HL-60 (cell line): ENCODE results near the gene FOXJ3.

Experiments
- DNase-seq, 2 experiments: peaks; one replicate each; pipeline ENCODE4 v3.0.0-alpha.2; 2010 to 2020; ENCODE audit warnings: low read depth in 1 of 2, low spot score in 1 of 2
- H3K27ac ChIP-seq: fragments of 250-450 bp; sonication (Bioruptor Pico); replicated peaks from 2 replicates; pipeline ENCODE4 v1.5.1; 2020; ENCODE audit warnings: mild to moderate bottlenecking, moderate library complexity
- H3K27me3 ChIP-seq: fragments of 250-450 bp; sonication (Bioruptor Pico); 2 replicates; pipeline ENCODE4 v1.5.1; 2021; ENCODE audit warnings: mild to moderate bottlenecking, moderate library complexity; ENCODE audit not compliant: insufficient read depth, poor library complexity, severe bottlenecking
- H3K4me3 ChIP-seq: replicated peaks from 2 replicates; pipeline ENCODE4 v1.5.1; 2011; ENCODE audit warnings: mild to moderate bottlenecking, control low read depth, low read length; ENCODE audit not compliant: insufficient read depth
- GABPA ChIP-seq: IDR thresholded peaks from 2 replicates; pipeline ENCODE4 v1.6.1; 2012; ENCODE audit warnings: low read depth
- POLR2AphosphoS5 ChIP-seq: IDR thresholded peaks from 2 replicates; pipeline ENCODE4 v1.6.1; 2012; ENCODE audit warnings: low read depth
- SPI1 ChIP-seq: IDR thresholded peaks from 2 replicates; pipeline ENCODE4 v1.6.1; 2012; ENCODE audit warnings: low read depth, mild to moderate bottlenecking, borderline replicate concordance
- TF ChIP-seq, protein P1 (sequence below): IDR thresholded peaks from 2 replicates; pipeline ENCODE4 v1.6.1; 2012; ENCODE audit warnings: low read depth; ENCODE audit not compliant: insufficient replicate concordance
- TF ChIP-seq, protein P2 (sequence below): IDR thresholded peaks from one replicate; pipeline ENCODE4 v1.5.1; 2011; ENCODE audit warnings: low read length, control low read depth, inconsistent platforms; ENCODE audit not compliant: insufficient read depth

FOXJ3 gene

DNA sequence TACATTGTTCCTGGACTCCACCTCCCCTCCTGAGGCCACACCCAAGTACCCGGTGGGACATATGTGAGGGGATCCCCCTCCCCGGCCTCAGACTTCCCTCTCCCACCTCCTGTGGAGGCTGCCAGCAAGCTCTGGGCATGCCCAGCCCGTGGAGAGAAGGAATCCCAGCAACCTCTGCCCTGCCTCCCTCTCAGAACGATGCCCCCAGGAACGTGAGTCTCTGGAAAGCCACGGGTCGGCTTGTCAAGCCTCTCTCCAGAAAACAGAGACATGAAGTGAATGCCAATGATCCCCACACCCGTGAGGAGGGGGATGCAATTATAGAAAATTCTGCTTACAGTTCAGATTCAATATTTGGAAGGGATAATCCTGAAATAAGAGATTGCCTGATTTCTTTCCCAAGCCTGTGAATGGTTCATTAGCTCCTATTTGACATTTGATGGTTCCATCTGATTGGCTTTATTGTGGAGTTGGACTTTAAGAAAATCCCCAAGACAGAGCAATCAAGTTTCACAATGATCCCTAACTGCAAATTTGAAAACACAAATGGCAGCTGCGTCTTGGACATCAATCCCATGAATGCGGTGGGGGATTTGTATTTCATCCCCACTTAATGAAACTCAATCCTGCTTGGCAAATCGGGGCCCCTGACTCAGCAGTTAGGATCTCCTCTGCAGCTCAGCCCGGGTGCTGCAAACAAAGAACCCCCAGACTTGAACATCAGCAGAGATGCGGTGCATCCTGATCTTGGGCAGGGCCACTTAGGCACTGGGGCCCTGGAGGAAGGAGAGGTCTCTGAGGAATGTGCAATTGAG lies 190.9 kb downstream of the FOXJ3 start:
- H3K27me3 ChIP-seq = no peaks in the 10 kb centered on the region

GRCh38 chr1:42142894-42143675 lies 191.9 kb downstream of the FOXJ3 start:
- H3K4me3 ChIP-seq = no peak overlapping the region
- TF ChIP-seq GABPA = no peak
- TF ChIP-seq, protein P1, sequence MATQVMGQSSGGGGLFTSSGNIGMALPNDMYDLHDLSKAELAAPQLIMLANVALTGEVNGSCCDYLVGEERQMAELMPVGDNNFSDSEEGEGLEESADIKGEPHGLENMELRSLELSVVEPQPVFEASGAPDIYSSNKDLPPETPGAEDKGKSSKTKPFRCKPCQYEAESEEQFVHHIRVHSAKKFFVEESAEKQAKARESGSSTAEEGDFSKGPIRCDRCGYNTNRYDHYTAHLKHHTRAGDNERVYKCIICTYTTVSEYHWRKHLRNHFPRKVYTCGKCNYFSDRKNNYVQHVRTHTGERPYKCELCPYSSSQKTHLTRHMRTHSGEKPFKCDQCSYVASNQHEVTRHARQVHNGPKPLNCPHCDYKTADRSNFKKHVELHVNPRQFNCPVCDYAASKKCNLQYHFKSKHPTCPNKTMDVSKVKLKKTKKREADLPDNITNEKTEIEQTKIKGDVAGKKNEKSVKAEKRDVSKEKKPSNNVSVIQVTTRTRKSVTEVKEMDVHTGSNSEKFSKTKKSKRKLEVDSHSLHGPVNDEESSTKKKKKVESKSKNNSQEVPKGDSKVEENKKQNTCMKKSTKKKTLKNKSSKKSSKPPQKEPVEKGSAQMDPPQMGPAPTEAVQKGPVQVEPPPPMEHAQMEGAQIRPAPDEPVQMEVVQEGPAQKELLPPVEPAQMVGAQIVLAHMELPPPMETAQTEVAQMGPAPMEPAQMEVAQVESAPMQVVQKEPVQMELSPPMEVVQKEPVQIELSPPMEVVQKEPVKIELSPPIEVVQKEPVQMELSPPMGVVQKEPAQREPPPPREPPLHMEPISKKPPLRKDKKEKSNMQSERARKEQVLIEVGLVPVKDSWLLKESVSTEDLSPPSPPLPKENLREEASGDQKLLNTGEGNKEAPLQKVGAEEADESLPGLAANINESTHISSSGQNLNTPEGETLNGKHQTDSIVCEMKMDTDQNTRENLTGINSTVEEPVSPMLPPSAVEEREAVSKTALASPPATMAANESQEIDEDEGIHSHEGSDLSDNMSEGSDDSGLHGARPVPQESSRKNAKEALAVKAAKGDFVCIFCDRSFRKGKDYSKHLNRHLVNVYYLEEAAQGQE = no peak
- TF ChIP-seq, protein P2, sequence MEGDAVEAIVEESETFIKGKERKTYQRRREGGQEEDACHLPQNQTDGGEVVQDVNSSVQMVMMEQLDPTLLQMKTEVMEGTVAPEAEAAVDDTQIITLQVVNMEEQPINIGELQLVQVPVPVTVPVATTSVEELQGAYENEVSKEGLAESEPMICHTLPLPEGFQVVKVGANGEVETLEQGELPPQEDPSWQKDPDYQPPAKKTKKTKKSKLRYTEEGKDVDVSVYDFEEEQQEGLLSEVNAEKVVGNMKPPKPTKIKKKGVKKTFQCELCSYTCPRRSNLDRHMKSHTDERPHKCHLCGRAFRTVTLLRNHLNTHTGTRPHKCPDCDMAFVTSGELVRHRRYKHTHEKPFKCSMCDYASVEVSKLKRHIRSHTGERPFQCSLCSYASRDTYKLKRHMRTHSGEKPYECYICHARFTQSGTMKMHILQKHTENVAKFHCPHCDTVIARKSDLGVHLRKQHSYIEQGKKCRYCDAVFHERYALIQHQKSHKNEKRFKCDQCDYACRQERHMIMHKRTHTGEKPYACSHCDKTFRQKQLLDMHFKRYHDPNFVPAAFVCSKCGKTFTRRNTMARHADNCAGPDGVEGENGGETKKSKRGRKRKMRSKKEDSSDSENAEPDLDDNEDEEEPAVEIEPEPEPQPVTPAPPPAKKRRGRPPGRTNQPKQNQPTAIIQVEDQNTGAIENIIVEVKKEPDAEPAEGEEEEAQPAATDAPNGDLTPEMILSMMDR = no peak
- no peak for TF ChIP-seq POLR2AphosphoS5
- TF ChIP-seq SPI1 = peak; percentile 76; the same call in 1 of the 2 replicates
- no peaks in the 10 kb centered on the region for H3K27me3 ChIP-seq
- DNase-seq = peak in 1 of 2 experiments; percentile 50
- no peak overlapping the region for H3K27ac ChIP-seq

More for the DNA sequence above, 190.9 kb downstream of the FOXJ3 start:
- Histone ChIP-seq H3K27ac (no peak overlapping the region), H3K4me3 (no peak overlapping the region)
- no peak for DNase-seq
- TF ChIP-seq, protein P2 = no peak
- no peak for TF ChIP-seq SPI1
- no peak for TF ChIP-seq POLR2AphosphoS5

DNA sequence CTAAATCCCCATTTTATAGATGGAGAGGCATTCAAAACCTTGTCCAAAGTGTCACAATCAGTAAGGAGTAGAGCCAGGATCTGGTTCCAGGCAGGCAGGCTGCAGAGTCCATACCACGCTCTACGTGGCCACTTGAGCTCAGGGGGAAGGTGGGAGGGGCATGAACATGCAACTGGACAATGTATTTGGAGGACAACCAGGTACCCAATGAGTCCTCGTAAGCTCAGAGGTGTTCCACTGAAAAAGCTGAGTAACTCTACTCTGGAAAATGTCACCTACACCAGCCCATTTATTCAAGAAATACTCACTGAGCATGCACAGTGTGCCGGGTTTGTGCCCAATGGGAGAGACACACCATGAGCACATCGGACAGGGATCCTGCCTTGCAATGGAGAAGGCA lies 193.1 kb downstream of the FOXJ3 start:
- Histone ChIP-seq H3K27me3 (no peaks in the 10 kb centered on the region), H3K27ac (no peak overlapping the region), H3K4me3 (no peak overlapping the region)
- DNase-seq = no peak
- TF ChIP-seq, protein P1 = no peak
- TF ChIP-seq, protein P2 = no peak
